Upper lobe of left lung (tissue), 4 donors: ENCODE results near the gene MAD1L1.

Experiments
- CTCF ChIP-seq, 6 experiments: fragments of 450-650 bp in 4 of 6; fragments of 200-600 bp in 2 of 6; sonication (generic) in 2 of 6; IDR thresholded peaks; one replicate each; pipeline ENCODE4 v1.5.1; 2016 to 2019; ENCODE audit warnings: antibody characterized with exemption in 6 of 6
- EP300 ChIP-seq, 4 donors: sonication (generic); formaldehyde crosslinking; IDR thresholded peaks; one replicate each; pipeline ENCODE4 v1.5.1; 2017; ENCODE audit warnings: antibody characterized with exemption in 4 of 4, control low read depth in 2 of 4
- POLR2A ChIP-seq, 4 donors: fragments of 450-650 bp; IDR thresholded peaks; one replicate each; pipeline ENCODE4 v1.5.1; 2016 to 2017; ENCODE audit warnings: antibody characterized with exemption in 4 of 4, mild to moderate bottlenecking in 2 of 4
- POLR2AphosphoS5 ChIP-seq, 2 donors: sonication (generic); formaldehyde crosslinking; IDR thresholded peaks; one replicate each; pipeline ENCODE4 v1.5.1; 2017; ENCODE audit warnings: antibody characterized with exemption in 2 of 2

GRCh38 chr7:2043316-2044039, 189.3 kb downstream of the MAD1L1 start:
- TF ChIP-seq CTCF (IDR thresholded peaks at IDR 0.05): no peak
- no peak for TF ChIP-seq POLR2AphosphoS5 (IDR thresholded peaks at IDR 0.05)
- TF ChIP-seq POLR2A (IDR thresholded peaks at IDR 0.05): no peak
- TF ChIP-seq EP300 (IDR thresholded peaks at IDR 0.05): no peak
